Stimulated activated CD4-positive, alpha-beta T cell treated with anti-CD3 and anti-CD28 coated beads, Interleukin-1b, Interleukin-23, amount 100 ng/mL, for 24 hours (primary cell): ENCODE data around the gene RANBP1.

Experiments used
- DNase-seq, 4 experiments: peaks; one replicate each; pipeline ENCODE4 v3.0.0-alpha.2; 2020; ENCODE audit warnings: low read depth in 4 of 4, low spot score in 1 of 4

Gene RANBP1

GRCh38 chr22:20123366-20124082 lies 7.6 kb downstream of the RANBP1 start:
- no peak for DNase-seq

- no peak for DNase-seq
Observed at GRCh38 chr22:20124083-20124787, 8.3 kb downstream of the RANBP1 start.

DNA sequence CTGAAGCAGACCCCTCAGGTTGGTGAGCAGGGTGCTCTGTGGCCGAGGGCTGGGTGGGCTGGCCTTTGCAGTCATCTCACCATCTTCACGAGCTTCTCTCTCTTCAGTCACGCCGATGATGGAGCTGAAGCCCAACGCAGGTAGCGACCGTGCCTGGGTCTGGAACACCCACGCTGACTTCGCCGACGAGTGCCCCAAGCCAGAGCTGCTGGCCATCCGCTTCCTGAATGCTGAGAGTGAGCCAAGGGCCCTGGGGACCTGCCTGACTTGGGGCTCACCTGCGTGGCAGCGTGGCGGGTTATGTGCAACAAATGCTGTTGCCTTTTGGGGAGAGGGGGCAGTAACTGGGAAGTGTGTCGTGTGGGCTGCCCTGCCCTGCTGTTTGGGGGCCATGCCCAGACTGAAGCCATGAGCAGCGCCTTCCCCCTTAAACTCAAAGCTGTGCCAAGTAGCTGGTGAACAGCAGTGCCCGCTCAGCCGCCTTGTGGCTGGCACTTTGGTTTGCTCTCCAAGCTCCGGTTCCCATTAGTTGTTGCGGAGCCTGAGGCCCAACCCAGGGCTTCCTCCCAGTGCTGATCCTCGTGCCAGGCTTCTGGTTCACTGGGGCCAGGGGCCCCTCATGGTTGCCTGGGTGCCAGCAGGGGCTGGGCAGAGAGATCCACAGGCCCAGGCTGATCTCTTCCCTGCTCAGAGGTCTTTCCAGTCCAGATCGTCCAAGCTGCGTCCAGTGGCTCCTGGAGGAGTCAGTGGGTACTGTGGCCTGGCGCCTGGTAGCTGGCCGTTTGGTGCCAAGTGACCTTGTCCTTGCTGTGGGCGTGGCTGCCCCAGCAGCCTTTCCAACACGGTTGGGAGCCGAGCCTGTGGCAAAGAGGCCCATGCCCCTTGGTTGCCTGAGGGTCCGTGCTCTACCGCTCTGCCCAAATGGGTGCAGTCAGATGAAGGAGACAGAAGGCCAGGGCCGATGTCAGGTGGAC lies 9.6 kb downstream of the RANBP1 start:
- DNase-seq, result no peak

GRCh38 chr22:20126284-20127029 lies 10.6 kb downstream of the RANBP1 start:
- no peak for DNase-seq

DNA sequence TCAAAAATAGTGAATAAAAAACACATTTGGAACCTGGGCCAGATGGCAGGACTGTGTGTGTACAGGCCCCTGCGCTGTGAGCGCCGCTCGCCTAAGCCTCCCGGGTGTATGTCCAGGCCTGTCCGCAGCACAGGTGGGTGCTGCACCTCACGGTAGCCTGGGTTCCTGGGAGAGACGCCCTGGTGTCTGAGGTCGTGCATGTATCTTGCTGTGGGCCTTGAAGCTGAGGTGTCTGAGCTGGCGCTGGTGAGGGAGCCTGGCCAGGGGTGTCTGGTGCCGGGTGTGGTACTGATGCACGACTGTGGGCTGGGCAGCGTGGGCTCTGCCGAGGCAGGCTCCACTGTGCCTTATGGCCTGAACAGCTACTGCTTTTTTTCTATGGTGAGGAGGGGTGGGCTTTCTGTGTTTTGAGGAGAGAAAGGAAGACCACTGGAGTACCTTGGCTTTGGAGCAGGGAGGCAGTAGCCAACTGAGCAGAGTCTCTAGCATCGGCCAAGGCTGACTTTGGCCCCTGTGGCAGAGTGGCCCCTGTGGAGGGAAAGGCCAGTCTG lies 11.5 kb downstream of the RANBP1 start:
- DNase-seq, result no peak

DNA sequence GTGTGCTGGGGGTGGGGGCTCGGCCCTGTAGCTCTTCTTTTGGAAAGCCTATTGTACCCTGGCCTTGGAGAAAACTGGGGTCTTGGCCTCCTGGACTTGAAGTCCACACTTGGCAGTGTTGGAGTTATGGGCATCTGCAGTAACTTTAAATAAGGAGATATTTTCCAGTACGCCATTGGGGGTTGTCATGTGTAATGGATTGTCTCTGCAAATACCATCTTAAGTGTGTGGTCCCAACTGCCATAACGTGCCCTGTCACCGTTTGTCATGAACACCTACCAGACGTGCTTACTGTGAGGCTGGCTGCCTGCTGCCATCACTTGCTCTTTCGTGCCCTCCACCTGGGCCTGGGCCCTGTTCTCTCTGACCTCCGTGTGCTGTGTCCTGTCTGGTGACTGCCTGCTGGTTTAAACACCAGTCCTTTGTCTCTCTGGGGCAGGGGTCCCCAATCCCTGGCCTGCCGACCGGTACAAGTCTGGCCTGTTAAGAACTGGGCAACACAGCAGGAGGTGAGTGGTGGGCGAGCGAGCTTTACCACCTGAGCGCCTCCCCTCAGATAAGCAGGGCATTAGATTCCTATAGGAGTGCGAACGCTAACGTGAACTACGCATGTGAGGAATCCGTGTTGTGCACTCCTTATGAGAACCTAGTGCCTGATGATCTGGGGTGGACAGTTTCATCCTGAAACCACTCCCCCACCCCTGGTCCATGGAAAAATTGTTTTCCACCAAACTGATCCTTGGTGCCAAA lies 12.1 kb downstream of the RANBP1 start:
- no peak for DNase-seq

GRCh38 chr22:20128619-20128901 lies 12.7 kb downstream of the RANBP1 start:
- DNase-seq, result no peak

DNA sequence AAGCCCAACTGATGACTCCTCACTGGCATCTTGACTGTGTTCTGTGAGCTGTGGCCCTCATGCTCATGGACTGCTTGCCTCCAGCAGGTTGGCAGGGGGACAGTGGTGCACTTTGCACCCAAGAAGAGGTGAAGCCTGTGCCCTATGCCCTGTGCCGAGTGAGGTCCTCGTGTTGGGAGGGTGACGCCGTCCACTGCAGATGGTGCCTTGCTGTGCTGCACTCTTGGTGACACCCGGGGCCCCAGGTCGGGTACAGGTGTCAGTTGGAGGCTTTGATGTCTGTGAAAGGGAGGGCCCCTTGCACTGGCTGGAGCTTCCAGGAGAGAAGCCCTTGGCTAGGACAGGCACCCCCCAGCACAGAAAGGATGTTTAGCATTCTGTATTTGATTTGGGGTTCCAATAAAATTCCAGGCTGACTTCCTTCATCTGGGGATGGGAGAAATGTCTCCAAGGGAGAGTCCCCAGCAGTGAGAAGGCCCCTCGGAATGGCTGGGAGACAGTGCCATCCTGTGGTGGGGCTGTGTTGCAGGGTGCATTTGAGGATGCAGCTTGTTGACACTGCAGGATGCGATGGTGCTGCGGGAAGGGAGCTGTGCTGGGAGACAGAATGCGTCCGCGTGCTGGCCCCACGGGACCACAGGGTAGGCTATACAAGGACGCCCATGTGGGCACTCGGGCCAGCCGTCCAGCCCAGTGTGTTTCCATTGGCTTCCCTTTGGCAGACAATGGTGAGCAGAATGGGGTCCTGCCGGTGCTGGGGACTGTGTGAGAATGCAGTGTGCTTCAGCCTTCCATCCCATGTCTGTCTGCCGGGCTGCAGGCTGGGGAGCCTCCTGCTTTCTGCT lies 13.2 kb downstream of the RANBP1 start:
- peak in 1 of 4 experiments; percentile 37 for DNase-seq

GRCh38 chr22:20129747-20130014 lies 13.8 kb downstream of the RANBP1 start:
- DNase-seq, result no peak

- no peak for DNase-seq
Observed at GRCh38 chr22:20130319-20130718, 14.4 kb downstream of the RANBP1 start.

DNA sequence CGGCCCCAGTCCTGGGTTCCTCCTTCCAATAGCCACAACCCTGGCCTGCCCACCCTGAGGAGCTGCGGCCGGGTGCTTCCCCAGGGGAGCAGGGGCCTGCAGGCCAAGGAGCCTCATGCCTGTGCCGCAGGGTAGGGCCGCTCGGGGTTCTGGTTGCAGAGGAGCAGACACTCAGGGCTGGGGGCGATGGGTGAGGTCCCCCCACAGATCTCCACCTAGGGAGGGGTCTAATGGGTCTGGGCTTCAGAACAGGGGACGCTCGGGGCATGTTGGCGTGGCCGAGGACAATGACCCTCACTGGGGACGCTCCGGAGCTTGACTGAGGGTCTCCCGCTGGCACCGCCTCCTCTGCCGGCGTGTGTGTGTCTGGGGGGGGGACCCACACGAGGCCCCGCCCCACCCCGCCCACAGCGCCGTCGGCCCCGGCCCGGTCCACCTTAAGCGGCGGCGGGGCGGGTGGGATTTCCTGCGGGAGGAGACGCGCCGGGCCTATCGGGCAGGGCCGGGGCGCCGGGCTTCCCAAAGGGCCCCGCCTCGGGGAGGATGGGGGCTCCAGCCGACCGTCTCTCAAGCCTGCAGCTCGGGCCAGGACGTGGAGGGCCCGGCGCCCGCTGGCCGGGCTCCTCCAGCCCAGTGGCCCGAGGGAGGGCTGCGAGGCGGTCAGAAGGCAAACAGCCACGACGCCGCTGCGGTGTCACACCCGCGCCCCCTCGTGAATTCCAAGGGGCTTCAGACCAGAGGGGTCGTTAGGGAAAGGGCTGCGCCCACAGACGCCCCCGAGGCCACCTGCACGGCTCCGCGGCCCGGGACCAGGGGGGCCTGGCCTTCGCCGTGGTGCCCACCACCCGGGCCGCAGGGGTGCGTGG lies 15.1 kb downstream of the RANBP1 start:
- DNase-seq, result peak; percentile 63 to 78 (median 72)

GRCh38 chr22:20131597-20131858 lies 15.6 kb downstream of the RANBP1 start, which contains the start of gene ZDHHC8:
TSS of gene ZDHHC8 (plus strand) at chr22:20131804. CDS start at chr22:20131948, 144 bp downstream.
- peak in 1 of 4 experiments; percentile 43 for DNase-seq

- DNase-seq, result no peak
Observed at GRCh38 chr22:20131859-20132685, 16.2 kb downstream of the RANBP1 start.

GRCh38 chr22:20132686-20133246 lies 16.9 kb downstream of the RANBP1 start:
- no peak for DNase-seq

DNA sequence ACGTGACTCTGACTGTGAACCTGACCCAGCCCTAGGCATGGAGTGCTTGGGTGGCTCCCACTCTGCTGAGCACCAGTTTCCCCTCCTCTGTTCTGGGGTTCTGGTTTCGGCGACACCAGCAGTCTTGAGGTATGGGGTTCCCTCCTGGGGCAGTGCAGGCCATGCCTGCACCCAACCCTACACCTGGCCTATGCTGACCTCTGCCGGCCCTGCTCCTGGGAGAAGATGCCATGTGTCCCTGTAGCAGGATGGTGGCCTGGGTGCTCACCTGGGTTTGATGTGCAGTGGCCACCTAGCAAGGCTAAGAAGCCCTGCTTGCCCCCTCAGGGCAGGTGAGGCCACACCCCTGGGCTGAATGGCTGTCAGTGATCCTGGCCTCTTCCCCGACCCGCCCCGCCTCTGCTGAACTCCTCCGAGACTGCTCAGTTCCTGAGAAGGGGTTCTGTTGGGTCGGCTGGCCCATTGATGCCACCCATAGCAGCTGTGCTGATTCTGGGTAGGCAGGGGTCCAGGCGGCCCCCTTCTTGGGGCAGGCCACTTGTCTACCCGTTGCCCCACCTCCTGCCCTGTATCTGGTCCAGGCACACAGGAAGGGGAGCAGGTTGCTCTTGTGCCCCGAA lies 18.1 kb downstream of the RANBP1 start:
- DNase-seq, result no peak

DNA sequence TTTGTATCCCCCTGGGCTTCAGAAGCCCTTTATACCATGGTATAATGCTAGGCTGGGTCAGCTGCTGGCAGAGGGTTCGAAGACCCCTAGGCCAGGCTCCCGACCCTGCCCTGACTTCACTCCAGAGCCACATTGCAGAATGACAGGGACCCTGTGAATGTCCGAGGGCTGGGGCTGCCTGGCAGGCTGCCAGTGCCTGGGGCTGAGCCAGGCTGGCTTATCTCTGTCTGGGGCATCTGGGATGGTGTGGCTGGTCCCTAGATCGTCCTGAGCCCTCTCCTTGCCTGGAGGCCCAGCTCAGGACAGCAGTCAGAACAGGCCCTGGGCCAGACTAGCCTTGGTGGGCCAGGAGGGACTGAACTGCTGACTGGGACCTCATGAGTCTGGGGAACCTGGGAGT lies 19.4 kb downstream of the RANBP1 start:
- no peak for DNase-seq
